OCI-LY3 (cell line): Measurements from ENCODE around the gene GCK.

Experiments
- H2AFZ ChIP-seq: fragments of 200-600, 300-600 bp; shearing (Covaris generic); 2 replicates; pipeline ENCODE4 v1.6.0; 2014; ENCODE audit warnings: antibody characterized with exemption, low read depth, low read length
- H3K27ac ChIP-seq: fragments of 200-600, 300-600 bp; sonication (generic); 2 replicates; pipeline ENCODE4 v1.5.1; 2014; ENCODE audit warnings: mild to moderate bottlenecking, low read length, moderate library complexity, mixed read lengths
- H3K27me3 ChIP-seq: fragments of 200-600, 300-600 bp; sonication (generic); 2 replicates; pipeline ENCODE4 v1.6.1; 2014; ENCODE audit warnings: low read depth, low read length, mixed read lengths
- H3K36me3 ChIP-seq: fragments of 200-600, 300-600 bp; sonication (generic); replicated peaks from 2 replicates; pipeline ENCODE3; 2014; ENCODE audit warnings: low read depth, low read length, mixed read lengths
- H3K4me1 ChIP-seq: fragments of 300-600, 200-600 bp; sonication (generic); 2 replicates; pipeline ENCODE4 v1.6.1; 2014; ENCODE audit warnings: low read length, mixed read lengths
- H3K4me2 ChIP-seq: fragments of 200-600, 300-600 bp; sonication (generic); 2 replicates; pipeline ENCODE4 v1.6.1; 2014; ENCODE audit warnings: low read length, mixed read lengths
- H3K4me3 ChIP-seq: fragments of 300-600, 200-600 bp; sonication (generic); 2 replicates; pipeline ENCODE4 v1.5.1; 2014; ENCODE audit warnings: antibody characterized with exemption, mild to moderate bottlenecking, low read length, moderate library complexity
- H3K79me2 ChIP-seq: fragments of 300-600, 200-600 bp; shearing (Covaris generic); 2 replicates; pipeline ENCODE4 v1.6.1; 2014; ENCODE audit warnings: mild to moderate bottlenecking, low read length, mixed read lengths
- H3K9ac ChIP-seq: fragments of 300-600, 200-600 bp; shearing (Covaris generic); 2 replicates; pipeline ENCODE4 v1.6.0; 2014; ENCODE audit warnings: mild to moderate bottlenecking, low read length, moderate library complexity
- H3K9me3 ChIP-seq: fragments of 200-600, 300-600 bp; shearing (Covaris generic); 2 replicates; pipeline ENCODE4 v1.6.1; 2014; ENCODE audit warnings: low read length, mixed read lengths; ENCODE audit not compliant: insufficient read depth
- H4K20me1 ChIP-seq: fragments of 200-600, 300-600 bp; sonication (generic); 2 replicates; pipeline ENCODE4 v1.6.1; 2016; ENCODE audit warnings: low read length, mixed read lengths; ENCODE audit not compliant: insufficient read depth
- EZH2phosphoT487 ChIP-seq: fragments of 200-600 bp; shearing (Covaris generic); IDR thresholded peaks from 2 replicates; pipeline ENCODE4 v1.6.1; 2018; ENCODE audit warnings: antibody characterized with exemption, mixed run types, low read depth
- TF ChIP-seq, protein P1 (sequence below): fragments of 200-600, 300-600 bp; sonication (generic); IDR thresholded peaks from 2 replicates; pipeline ENCODE4 v1.5.1; 2014; ENCODE audit warnings: antibody characterized with exemption, low read length, low read depth

The GCK gene

DNA sequence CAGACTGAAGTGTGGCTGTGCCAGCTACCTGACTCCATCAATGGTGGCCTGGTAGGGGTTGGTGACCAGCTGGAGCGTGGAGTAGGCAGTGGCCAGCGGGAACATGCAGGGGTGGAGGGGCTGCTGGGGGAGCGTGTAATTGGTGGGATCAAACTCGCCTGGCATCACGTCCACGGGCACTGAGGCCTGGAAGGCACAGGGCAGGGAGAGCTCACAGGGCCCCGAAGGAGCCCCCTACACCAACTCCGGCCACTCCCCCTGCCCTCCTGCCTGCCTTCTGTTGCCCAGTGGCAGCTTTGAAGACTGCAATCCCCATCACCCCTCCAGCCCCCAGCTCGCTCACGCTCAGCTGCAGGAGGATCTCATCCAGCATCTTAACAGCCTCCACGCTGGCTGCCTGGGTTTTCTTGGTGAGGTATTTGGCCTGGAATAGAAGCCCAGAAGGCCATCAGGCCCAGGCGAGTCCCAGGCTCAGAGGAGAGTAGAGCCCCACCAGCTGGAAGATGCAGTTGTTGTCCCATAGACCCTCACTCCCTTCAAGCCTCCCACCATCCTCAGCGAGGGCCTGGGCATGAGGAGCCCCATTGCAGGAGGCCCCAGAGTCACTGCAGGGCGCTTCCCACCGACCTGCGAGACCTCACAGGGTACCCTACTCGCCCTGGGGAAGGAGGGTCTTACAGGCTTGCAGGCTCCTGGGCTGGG, 73.0 kb downstream of the GCK start:
- no peak overlapping the region for H3K4me3 ChIP-seq
- H3K4me1 ChIP-seq, result no peaks in the 10 kb centered on the region
- no peaks in the 10 kb centered on the region for H3K27me3 ChIP-seq
- H2AFZ ChIP-seq, result no peak overlapping the region
- peaks cover 49% of the 10 kb centered on the region for H3K36me3 ChIP-seq
- 0 out of 2 replicates have a peak, but pooled peaks cover 9% of the 10 kb centered on the region for H4K20me1 ChIP-seq
- H3K9ac ChIP-seq, result no peak overlapping the region
- TF ChIP-seq, protein P1, sequence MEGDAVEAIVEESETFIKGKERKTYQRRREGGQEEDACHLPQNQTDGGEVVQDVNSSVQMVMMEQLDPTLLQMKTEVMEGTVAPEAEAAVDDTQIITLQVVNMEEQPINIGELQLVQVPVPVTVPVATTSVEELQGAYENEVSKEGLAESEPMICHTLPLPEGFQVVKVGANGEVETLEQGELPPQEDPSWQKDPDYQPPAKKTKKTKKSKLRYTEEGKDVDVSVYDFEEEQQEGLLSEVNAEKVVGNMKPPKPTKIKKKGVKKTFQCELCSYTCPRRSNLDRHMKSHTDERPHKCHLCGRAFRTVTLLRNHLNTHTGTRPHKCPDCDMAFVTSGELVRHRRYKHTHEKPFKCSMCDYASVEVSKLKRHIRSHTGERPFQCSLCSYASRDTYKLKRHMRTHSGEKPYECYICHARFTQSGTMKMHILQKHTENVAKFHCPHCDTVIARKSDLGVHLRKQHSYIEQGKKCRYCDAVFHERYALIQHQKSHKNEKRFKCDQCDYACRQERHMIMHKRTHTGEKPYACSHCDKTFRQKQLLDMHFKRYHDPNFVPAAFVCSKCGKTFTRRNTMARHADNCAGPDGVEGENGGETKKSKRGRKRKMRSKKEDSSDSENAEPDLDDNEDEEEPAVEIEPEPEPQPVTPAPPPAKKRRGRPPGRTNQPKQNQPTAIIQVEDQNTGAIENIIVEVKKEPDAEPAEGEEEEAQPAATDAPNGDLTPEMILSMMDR, result no peak
- TF ChIP-seq EZH2phosphoT487, result no peak
- H3K79me2 ChIP-seq, result peaks cover 27% of the 10 kb centered on the region
- no peaks in the 10 kb centered on the region for H3K9me3 ChIP-seq
- H3K27ac ChIP-seq, result no peak overlapping the region
- H3K4me2 ChIP-seq, result no peak overlapping the region

DNA sequence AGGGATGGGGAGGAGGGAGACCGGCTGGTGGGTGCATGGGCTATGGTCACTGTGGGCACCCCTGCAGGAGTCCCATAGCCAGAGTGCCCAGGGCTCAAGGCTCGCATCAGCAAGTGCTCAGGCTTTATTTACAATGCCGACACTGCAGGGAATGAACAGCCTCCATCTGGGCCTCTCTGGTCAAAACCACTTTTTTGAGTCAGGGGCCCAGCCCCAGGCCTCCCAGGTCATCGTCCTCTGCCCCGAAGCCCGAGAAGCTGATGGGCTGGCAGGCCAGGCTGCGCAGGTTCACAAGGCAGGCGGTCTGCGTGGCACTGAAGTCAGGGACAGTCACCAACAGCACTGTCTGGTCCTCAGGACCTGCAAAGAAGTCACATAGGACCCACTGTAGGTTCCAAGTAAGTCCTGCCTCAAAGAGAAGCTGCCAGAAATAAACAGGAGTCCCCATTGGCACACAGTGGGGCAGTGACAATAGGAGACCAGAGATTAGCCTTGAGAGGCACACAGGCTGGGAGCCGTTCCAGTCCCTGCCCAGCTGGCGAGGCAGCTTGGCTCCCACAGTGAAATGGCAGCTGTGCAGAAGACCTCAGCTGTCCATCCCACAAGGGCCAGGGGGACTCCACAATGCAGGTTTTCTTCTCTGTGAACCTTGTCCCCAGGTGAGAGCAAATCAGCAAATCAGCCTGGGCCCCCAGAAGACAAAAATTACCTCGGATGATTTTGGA, 74.5 kb downstream of the GCK start:
- Histone ChIP-seq H3K4me1 (no peaks in the 10 kb centered on the region), H3K27me3 (no peaks in the 10 kb centered on the region), H3K9ac (no peak overlapping the region), H4K20me1 (0 out of 2 replicates have a peak, but pooled peaks cover 9% of the 10 kb centered on the region), H3K27ac (no peak overlapping the region), H3K4me3 (no peak overlapping the region), H3K79me2 (peaks cover 13% of the 10 kb centered on the region), H2AFZ (no peak overlapping the region), H3K36me3 (peaks cover 35% of the 10 kb centered on the region), H3K9me3 (no peaks in the 10 kb centered on the region), H3K4me2 (no peak overlapping the region)
- TF ChIP-seq EZH2phosphoT487, result no peak
- TF ChIP-seq, protein P1, result no peak

DNA sequence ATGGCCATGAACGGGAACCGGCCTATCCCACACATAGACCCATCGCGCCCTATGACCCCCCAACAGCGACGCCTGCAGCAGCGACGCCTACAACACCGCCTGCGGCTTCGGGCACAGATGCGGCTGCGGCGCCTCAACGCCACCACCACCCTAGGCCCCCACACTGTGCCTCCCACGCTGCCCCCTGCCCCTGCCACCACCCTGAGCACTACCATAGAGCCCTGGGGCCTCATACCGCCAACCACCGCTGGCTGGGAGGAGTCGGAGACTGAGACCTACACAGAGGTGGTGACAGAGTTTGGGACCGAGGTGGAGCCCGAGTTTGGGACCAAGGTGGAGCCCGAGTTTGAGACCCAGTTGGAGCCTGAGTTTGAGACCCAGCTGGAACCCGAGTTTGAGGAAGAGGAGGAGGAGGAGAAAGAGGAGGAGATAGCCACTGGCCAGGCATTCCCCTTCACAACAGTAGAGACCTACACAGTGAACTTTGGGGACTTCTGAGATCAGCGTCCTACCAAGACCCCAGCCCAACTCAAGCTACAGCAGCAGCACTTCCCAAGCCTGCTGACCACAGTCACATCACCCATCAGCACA, 75.4 kb downstream of the GCK start:
- no peak overlapping the region for H3K4me3 ChIP-seq
- H3K27ac ChIP-seq, result no peak overlapping the region
- no peak overlapping the region for H3K9ac ChIP-seq
- peaks cover 27% of the 10 kb centered on the region for H3K36me3 ChIP-seq
- no peaks in the 10 kb centered on the region for H3K27me3 ChIP-seq
- TF ChIP-seq EZH2phosphoT487, result no peak
- TF ChIP-seq, protein P1, result no peak
- no peak overlapping the region for H2AFZ ChIP-seq
- 0 out of 2 replicates have a peak, but pooled peaks cover 3% of the 10 kb centered on the region for H4K20me1 ChIP-seq
- no peak overlapping the region for H3K4me2 ChIP-seq
- peaks cover 4% of the 10 kb centered on the region; the same call in 1 of the 2 replicates for H3K79me2 ChIP-seq
- no peaks in the 10 kb centered on the region for H3K4me1 ChIP-seq
- no peaks in the 10 kb centered on the region for H3K9me3 ChIP-seq
